Activated T-helper 17 cell treated with anti-CD3 and anti-CD28 coated beads, Interleukin-2, amount 50 U/mL, for 72 hours (primary cell): ENCODE measurements around the gene PAK1. TPM values are rescaled to one million over a fixed set of nuclear protein-coding genes. Genes with fewer than 3 reads are reported as not detected.

Source experiments
- ATAC-seq: fragments of 150-1000 bp; cut with Tn5 transposase; replicated peaks from 2 replicates; pipeline ENCODE4 v1.10.0; 2021; ENCODE audit warnings: mild to moderate bottlenecking, moderate library complexity
- H3K27ac Mint-ChIP-seq: one replicate; pipeline ENCODE4 v1.8.0; 2022; ENCODE audit warnings: mixed read lengths
- H3K27me3 Mint-ChIP-seq: one replicate; pipeline ENCODE4 v1.8.0; 2022; ENCODE audit warnings: mixed read lengths
- H3K36me3 Mint-ChIP-seq: one replicate; pipeline ENCODE4 v1.8.0; 2022; ENCODE audit warnings: low read depth, mild to moderate bottlenecking, mixed read lengths
- H3K4me1 Mint-ChIP-seq: one replicate; pipeline ENCODE4 v1.8.0; 2022; ENCODE audit warnings: mixed read lengths
- H3K4me3 Mint-ChIP-seq: one replicate; pipeline ENCODE4 v1.8.0; 2022; ENCODE audit warnings: mild to moderate bottlenecking, mixed read lengths
- H3K9me3 Mint-ChIP-seq: one replicate; pipeline ENCODE4 v1.8.0; 2022; ENCODE audit warnings: mixed read lengths
- total RNA-seq, 2 donors: library from RNA; stranded (reverse); gene quantifications; one replicate each; pipeline ENCODE4 v1.2.3, GENCODE V29; 2022

Gene PAK1
- total RNA-seq, 2 donors from 2014 or later: 26.2 to 42.0 TPM

GRCh38 chr11:77411717-77412441, 62.0 kb downstream of the PAK1 start:
- Mint-ChIP-seq H3K27me3 (no peaks in the 10 kb centered on the region), H3K4me3 (peak overlapping the region; percentile 89), H3K27ac (peak overlapping the region; percentile 81), H3K4me1 (peaks cover 20% of the 10 kb centered on the region), H3K9me3 (no peaks in the 10 kb centered on the region), H3K36me3 (no peaks in the 10 kb centered on the region)
- ATAC-seq: peak; percentile 95

GRCh38 chr11:77411137-77411707, 62.7 kb downstream of the PAK1 start:
- Mint-ChIP-seq H3K9me3 (no peaks in the 10 kb centered on the region), H3K27me3 (no peaks in the 10 kb centered on the region), H3K36me3 (no peaks in the 10 kb centered on the region), H3K27ac (peak overlapping the region; percentile 81), H3K4me3 (peak overlapping the region; percentile 89), H3K4me1 (peaks cover 20% of the 10 kb centered on the region)
- ATAC-seq: peak; percentile 61

GRCh38 chr11:77410076-77410827, 63.6 kb downstream of the PAK1 start:
- H3K9me3 Mint-ChIP-seq: no peaks in the 10 kb centered on the region
- H3K27me3 Mint-ChIP-seq: no peaks in the 10 kb centered on the region
- no peaks in the 10 kb centered on the region for H3K36me3 Mint-ChIP-seq
- H3K27ac Mint-ChIP-seq: no peak overlapping the region
- H3K4me1 Mint-ChIP-seq: peaks cover 20% of the 10 kb centered on the region
- ATAC-seq: no peak
- H3K4me3 Mint-ChIP-seq: peak overlapping the region; percentile 89

GRCh38 chr11:77409046-77409445, 64.8 kb downstream of the PAK1 start:
- Mint-ChIP-seq H3K27me3 (no peaks in the 10 kb centered on the region), H3K9me3 (no peaks in the 10 kb centered on the region), H3K27ac (no peak overlapping the region), H3K4me1 (peaks cover 20% of the 10 kb centered on the region), H3K36me3 (no peaks in the 10 kb centered on the region), H3K4me3 (no peak overlapping the region)
- no peak for ATAC-seq

- Mint-ChIP-seq H3K4me1 (peaks cover 16% of the 10 kb centered on the region), H3K36me3 (no peaks in the 10 kb centered on the region), H3K9me3 (no peaks in the 10 kb centered on the region), H3K4me3 (no peak overlapping the region), H3K27ac (no peak overlapping the region), H3K27me3 (no peaks in the 10 kb centered on the region)
- ATAC-seq: no peak
These were observed 66.3 kb downstream of the PAK1 start for GRCh38 chr11:77407613-77408012.

- Mint-ChIP-seq H3K4me3 (no peak overlapping the region), H3K27me3 (no peaks in the 10 kb centered on the region), H3K36me3 (no peaks in the 10 kb centered on the region), H3K4me1 (peaks cover 16% of the 10 kb centered on the region), H3K9me3 (no peaks in the 10 kb centered on the region), H3K27ac (no peak overlapping the region)
- ATAC-seq: no peak
These were observed 67.5 kb downstream of the PAK1 start for GRCh38 chr11:77406396-77406795.

GRCh38 chr11:77403211-77403610, 70.7 kb downstream of the PAK1 start:
- no peaks in the 10 kb centered on the region for H3K4me1 Mint-ChIP-seq
- no peaks in the 10 kb centered on the region for H3K36me3 Mint-ChIP-seq
- no peak overlapping the region for H3K4me3 Mint-ChIP-seq
- ATAC-seq: no peak
- no peaks in the 10 kb centered on the region for H3K27me3 Mint-ChIP-seq
- H3K9me3 Mint-ChIP-seq: no peaks in the 10 kb centered on the region
- no peak overlapping the region for H3K27ac Mint-ChIP-seq

GRCh38 chr11:77402218-77402556, 71.7 kb downstream of the PAK1 start:
- H3K27ac Mint-ChIP-seq: no peak overlapping the region
- ATAC-seq: no peak

GRCh38 chr11:77401486-77402217, 72.2 kb downstream of the PAK1 start:
- H3K36me3 Mint-ChIP-seq: no peaks in the 10 kb centered on the region
- no peak overlapping the region for H3K27ac Mint-ChIP-seq
- H3K9me3 Mint-ChIP-seq: no peaks in the 10 kb centered on the region
- no peaks in the 10 kb centered on the region for H3K27me3 Mint-ChIP-seq
- no peak for ATAC-seq
- no peaks in the 10 kb centered on the region for H3K4me1 Mint-ChIP-seq
- H3K4me3 Mint-ChIP-seq: no peak overlapping the region

More at GRCh38 chr11:77402218-77402556, 71.7 kb downstream of the PAK1 start:
- Mint-ChIP-seq H3K9me3 (no peaks in the 10 kb centered on the region), H3K36me3 (no peaks in the 10 kb centered on the region), H3K4me1 (no peaks in the 10 kb centered on the region), H3K27me3 (no peaks in the 10 kb centered on the region), H3K4me3 (no peak overlapping the region)

- ATAC-seq: no peak
- Mint-ChIP-seq H3K4me3 (no peak overlapping the region), H3K9me3 (no peaks in the 10 kb centered on the region), H3K27ac (no peak overlapping the region), H3K4me1 (no peaks in the 10 kb centered on the region), H3K36me3 (no peaks in the 10 kb centered on the region), H3K27me3 (no peaks in the 10 kb centered on the region)
These were observed 73.0 kb downstream of the PAK1 start for GRCh38 chr11:77400775-77401449.

GRCh38 chr11:77400271-77400670, 73.6 kb downstream of the PAK1 start:
- Mint-ChIP-seq H3K4me3 (no peak overlapping the region), H3K27me3 (no peaks in the 10 kb centered on the region), H3K9me3 (no peaks in the 10 kb centered on the region), H3K36me3 (no peaks in the 10 kb centered on the region), H3K4me1 (no peaks in the 10 kb centered on the region), H3K27ac (no peak overlapping the region)
- ATAC-seq: no peak

GRCh38 chr11:77397631-77398030, 76.3 kb downstream of the PAK1 start:
- no peaks in the 10 kb centered on the region for H3K9me3 Mint-ChIP-seq
- H3K4me1 Mint-ChIP-seq: no peaks in the 10 kb centered on the region
- H3K27me3 Mint-ChIP-seq: no peaks in the 10 kb centered on the region
- H3K36me3 Mint-ChIP-seq: no peaks in the 10 kb centered on the region
- H3K27ac Mint-ChIP-seq: no peak overlapping the region
- H3K4me3 Mint-ChIP-seq: no peak overlapping the region
- no peak for ATAC-seq

GRCh38 chr11:77396911-77397310, 77.0 kb downstream of the PAK1 start:
- no peaks in the 10 kb centered on the region for H3K27me3 Mint-ChIP-seq
- H3K36me3 Mint-ChIP-seq: peaks cover under 1% of the 10 kb centered on the region
- ATAC-seq: no peak
- no peaks in the 10 kb centered on the region for H3K9me3 Mint-ChIP-seq
- no peak overlapping the region for H3K27ac Mint-ChIP-seq
- H3K4me1 Mint-ChIP-seq: no peaks in the 10 kb centered on the region
- no peak overlapping the region for H3K4me3 Mint-ChIP-seq

- peaks cover 5% of the 10 kb centered on the region for H3K36me3 Mint-ChIP-seq
- H3K9me3 Mint-ChIP-seq: no peaks in the 10 kb centered on the region
- H3K4me1 Mint-ChIP-seq: no peaks in the 10 kb centered on the region
- no peak overlapping the region for H3K27ac Mint-ChIP-seq
- no peak overlapping the region for H3K4me3 Mint-ChIP-seq
- no peak for ATAC-seq
- H3K27me3 Mint-ChIP-seq: no peaks in the 10 kb centered on the region
These were observed 77.6 kb downstream of the PAK1 start for GRCh38 chr11:77396305-77396704.
